DND-41 (cell line): ENCODE data around the gene PIK3CD.

Experiments used
- EZH2 ChIP-seq: IDR thresholded peaks from 3 replicates; pipeline ENCODE4 v1.6.1; 2012; ENCODE audit warnings: borderline replicate concordance, low read depth, mild to moderate bottlenecking, moderate library complexity, low read length, inconsistent platforms; ENCODE audit not compliant: severe bottlenecking
- TF ChIP-seq, protein P1 (sequence below): IDR thresholded peaks from 2 replicates; pipeline ENCODE4 v1.5.1; 2012; ENCODE audit warnings: borderline replicate concordance, low read length, moderate library complexity, mild to moderate bottlenecking; ENCODE audit not compliant: poor library complexity, severe bottlenecking; ENCODE audit errors: extremely low read depth

DNA sequence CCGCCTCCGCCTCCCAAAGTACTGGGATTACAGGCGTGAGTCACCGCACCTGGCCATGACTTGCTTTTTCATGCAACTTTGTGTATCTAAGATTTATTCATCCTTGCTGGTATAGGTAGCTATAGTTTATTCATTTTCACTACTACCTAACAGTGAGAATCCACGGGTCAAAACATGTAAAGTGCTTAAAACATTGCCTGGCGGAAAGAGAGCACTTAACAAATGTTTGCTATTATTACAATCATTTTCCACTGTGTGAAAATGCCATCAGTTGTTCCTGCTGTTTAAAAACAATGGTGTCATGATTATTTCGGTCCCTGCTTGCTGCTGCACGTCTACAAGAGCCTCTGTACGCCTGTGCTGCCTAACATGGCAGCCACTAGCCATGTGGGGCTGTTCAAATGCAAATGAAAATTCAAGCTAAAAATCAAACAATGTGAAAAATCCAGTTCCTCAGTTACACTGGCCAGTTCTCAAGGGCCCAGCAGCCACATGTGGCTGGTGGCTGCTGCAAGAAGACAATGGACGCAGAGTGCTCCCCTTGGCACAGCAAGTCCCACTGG lies 107.1 kb downstream of the PIK3CD start:
- TF ChIP-seq, protein P1, sequence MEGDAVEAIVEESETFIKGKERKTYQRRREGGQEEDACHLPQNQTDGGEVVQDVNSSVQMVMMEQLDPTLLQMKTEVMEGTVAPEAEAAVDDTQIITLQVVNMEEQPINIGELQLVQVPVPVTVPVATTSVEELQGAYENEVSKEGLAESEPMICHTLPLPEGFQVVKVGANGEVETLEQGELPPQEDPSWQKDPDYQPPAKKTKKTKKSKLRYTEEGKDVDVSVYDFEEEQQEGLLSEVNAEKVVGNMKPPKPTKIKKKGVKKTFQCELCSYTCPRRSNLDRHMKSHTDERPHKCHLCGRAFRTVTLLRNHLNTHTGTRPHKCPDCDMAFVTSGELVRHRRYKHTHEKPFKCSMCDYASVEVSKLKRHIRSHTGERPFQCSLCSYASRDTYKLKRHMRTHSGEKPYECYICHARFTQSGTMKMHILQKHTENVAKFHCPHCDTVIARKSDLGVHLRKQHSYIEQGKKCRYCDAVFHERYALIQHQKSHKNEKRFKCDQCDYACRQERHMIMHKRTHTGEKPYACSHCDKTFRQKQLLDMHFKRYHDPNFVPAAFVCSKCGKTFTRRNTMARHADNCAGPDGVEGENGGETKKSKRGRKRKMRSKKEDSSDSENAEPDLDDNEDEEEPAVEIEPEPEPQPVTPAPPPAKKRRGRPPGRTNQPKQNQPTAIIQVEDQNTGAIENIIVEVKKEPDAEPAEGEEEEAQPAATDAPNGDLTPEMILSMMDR = no peak
- no peak for TF ChIP-seq EZH2
